Fibroblast of pulmonary artery (primary cell): ENCODE results near the gene HLA-A.

Source experiments
- DNase-seq: peaks from one replicate; pipeline ENCODE4 v3.0.0-alpha.2; 2010; ENCODE audit warnings: low read depth
- H3K4me3 ChIP-seq: replicated peaks from 2 replicates; pipeline ENCODE4 v1.5.1; 2011; ENCODE audit warnings: low read depth, mild to moderate bottlenecking, control low read depth, low read length, moderate library complexity
- TF ChIP-seq, protein P1 (sequence below): IDR thresholded peaks from 2 replicates; pipeline ENCODE4 v1.5.1; 2011; ENCODE audit warnings: mild to moderate bottlenecking, control low read depth, low read length, inconsistent platforms; ENCODE audit errors: missing control alignments

HLA-A gene

DNA sequence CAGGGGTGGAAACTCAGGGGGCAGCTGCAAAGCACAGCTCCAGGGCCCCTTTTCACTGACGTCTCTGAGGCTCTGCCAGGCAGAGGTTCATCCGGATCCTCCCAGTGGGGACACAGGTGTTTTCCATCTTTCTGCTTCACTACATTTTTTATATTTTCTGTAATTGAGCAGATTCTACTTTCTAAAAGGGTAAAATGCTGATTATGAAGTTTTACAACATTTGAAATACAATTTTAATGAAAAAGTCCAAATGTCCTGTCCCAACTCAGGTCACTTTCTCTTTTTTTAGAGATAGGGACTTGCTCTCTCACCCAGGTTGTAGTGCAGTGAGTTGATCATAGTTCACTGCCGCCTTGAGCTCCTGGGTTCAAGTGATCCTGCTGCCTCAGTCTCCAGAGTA is 41.9 kb downstream of the HLA-A start:
- TF ChIP-seq, protein P1, sequence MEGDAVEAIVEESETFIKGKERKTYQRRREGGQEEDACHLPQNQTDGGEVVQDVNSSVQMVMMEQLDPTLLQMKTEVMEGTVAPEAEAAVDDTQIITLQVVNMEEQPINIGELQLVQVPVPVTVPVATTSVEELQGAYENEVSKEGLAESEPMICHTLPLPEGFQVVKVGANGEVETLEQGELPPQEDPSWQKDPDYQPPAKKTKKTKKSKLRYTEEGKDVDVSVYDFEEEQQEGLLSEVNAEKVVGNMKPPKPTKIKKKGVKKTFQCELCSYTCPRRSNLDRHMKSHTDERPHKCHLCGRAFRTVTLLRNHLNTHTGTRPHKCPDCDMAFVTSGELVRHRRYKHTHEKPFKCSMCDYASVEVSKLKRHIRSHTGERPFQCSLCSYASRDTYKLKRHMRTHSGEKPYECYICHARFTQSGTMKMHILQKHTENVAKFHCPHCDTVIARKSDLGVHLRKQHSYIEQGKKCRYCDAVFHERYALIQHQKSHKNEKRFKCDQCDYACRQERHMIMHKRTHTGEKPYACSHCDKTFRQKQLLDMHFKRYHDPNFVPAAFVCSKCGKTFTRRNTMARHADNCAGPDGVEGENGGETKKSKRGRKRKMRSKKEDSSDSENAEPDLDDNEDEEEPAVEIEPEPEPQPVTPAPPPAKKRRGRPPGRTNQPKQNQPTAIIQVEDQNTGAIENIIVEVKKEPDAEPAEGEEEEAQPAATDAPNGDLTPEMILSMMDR = no peak
- H3K4me3 ChIP-seq = no peak overlapping the region
- DNase-seq = no peak

DNA sequence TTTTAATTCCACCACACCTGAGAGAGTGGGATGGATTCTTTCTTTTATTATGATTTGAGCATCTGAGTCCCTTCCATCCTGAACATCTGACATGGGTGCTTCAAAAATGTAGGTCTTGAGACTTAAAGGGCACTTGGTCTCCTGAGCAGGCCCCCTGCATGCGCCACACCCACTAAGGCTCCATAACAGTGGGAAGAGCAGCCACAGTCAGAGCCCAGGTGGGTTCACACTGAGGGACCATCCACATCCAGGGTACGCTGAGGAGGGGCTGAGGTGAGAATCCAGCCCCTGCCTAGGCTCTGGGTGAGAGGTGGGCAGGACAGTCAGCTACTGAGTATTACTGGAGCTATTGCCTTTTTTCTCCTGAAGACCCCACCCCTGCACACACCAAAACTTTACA is 42.7 kb downstream of the HLA-A start:
- TF ChIP-seq, protein P1 = no peak
- DNase-seq = no peak
- no peak overlapping the region for H3K4me3 ChIP-seq

DNA sequence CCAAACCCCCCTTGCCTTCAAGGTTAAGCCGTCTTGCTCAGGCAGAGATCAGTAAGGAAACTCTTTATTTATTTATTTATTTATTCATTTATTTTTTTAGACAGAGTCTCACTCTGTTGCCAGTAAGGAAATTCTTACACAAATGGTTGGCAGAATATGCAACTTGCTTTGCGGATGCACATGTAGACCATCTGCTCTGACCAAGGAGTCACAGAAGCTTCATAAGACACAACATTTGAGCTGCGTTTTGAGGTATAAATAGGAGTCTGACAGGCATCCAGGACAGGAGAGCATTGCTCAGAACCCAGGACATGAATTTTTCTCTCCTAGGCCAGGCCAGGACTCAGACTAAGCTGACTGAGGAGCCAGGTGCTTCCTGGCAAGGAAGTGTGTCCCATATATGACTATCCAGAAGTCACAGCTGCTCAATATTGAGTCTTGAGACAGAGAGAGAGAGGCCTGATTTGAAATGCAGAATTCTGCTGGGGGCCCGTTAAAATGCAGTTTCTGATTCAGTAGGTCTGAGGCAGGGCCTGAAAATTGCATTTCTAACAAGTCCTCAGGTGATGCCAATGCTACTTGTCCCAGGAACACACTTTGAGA is 43.9 kb downstream of the HLA-A start:
- H3K4me3 ChIP-seq = no peak overlapping the region
- TF ChIP-seq, protein P1 = no peak
- no peak for DNase-seq

- H3K4me3 ChIP-seq = no peak overlapping the region
- TF ChIP-seq, protein P1 = no peak
- no peak for DNase-seq
Observed at GRCh38 chr6:29989211-29989610, 46.9 kb downstream of the HLA-A start.

GRCh38 chr6:29990931-29991330 is 48.6 kb downstream of the HLA-A start:
- H3K4me3 ChIP-seq = no peak overlapping the region
- TF ChIP-seq, protein P1 = no peak
- no peak for DNase-seq

- DNase-seq = no peak
- TF ChIP-seq, protein P1 = no peak
- H3K4me3 ChIP-seq = no peak overlapping the region
Observed at GRCh38 chr6:29992807-29993206, 50.5 kb downstream of the HLA-A start.

GRCh38 chr6:29994826-29995225 is 52.5 kb downstream of the HLA-A start:
- TF ChIP-seq, protein P1 = no peak
- no peak for DNase-seq
- no peak overlapping the region for H3K4me3 ChIP-seq
